ENCODE results near the gene ANKRD63.

ANKRD63 gene

GRCh38 chr15:40320931-40321371 is 38.1 kb upstream of the ANKRD63 start:
- peak; percentile 90 for TF ChIP-seq CTCF (IDR thresholded peaks at IDR 0.05)

GRCh38 chr15:40320409-40320808 is 37.5 kb upstream of the ANKRD63 start:
- no peak for TF ChIP-seq CTCF (IDR thresholded peaks at IDR 0.05)

GRCh38 chr15:40317580-40317979 is 34.7 kb upstream of the ANKRD63 start:
- TF ChIP-seq CTCF (IDR thresholded peaks at IDR 0.05), result no peak

- TF ChIP-seq CTCF (IDR thresholded peaks at IDR 0.05), result no peak
Observed at GRCh38 chr15:40316931-40317330, 34.1 kb upstream of the ANKRD63 start.

- no peak for TF ChIP-seq CTCF (IDR thresholded peaks at IDR 0.05)
Observed at GRCh38 chr15:40314723-40315276, 31.9 kb upstream of the ANKRD63 start.

- TF ChIP-seq CTCF (IDR thresholded peaks at IDR 0.05), result no peak
Observed at GRCh38 chr15:40313531-40314398, 30.9 kb upstream of the ANKRD63 start.

- no peak for TF ChIP-seq CTCF (IDR thresholded peaks at IDR 0.05)
Observed at GRCh38 chr15:40312370-40313158, 29.7 kb upstream of the ANKRD63 start.
